Epithelial cell of proximal tubule (primary cell): ENCODE data around the gene OARD1. TPM values are rescaled to one million over a fixed set of nuclear protein-coding genes. Genes with fewer than 3 reads are reported as not detected.

Source experiments
- DNase-seq: peaks from one replicate; pipeline ENCODE4 v3.0.0-alpha.2; 2011; ENCODE audit warnings: low read depth
- H3K4me3 ChIP-seq: 2 replicates; pipeline ENCODE4 v1.5.1; 2011; ENCODE audit warnings: low read depth, mild to moderate bottlenecking, low read length
- CTCF ChIP-seq: conservative IDR thresholded peaks from 2 replicates; pipeline ENCODE4 v1.5.1; 2012; ENCODE audit warnings: low read depth, mild to moderate bottlenecking, low read length
- total RNA-seq: library from RNA; depleted of rRNA; stranded (reverse); fragments of >200 nt; gene quantifications from 2 replicates; pipeline ENCODE4 v1.2.3, GENCODE V29; 2015

OARD1 gene
- total RNA-seq, 1 donor from 2014 or later = 15.7 TPM

- peak overlapping the region; percentile 90 for H3K4me3 ChIP-seq
- TF ChIP-seq CTCF = no peak
- DNase-seq = no peak
These were observed 2.7 kb upstream of the OARD1 start for GRCh38 chr6:41074692-41075436.

GRCh38 chr6:41073968-41074691, 2.0 kb upstream of the OARD1 start:
- no peak for TF ChIP-seq CTCF
- peak overlapping the region; percentile 90 for H3K4me3 ChIP-seq
- no peak for DNase-seq

- DNase-seq = no peak
- H3K4me3 ChIP-seq = peak overlapping the region; percentile 90
- TF ChIP-seq CTCF = peak; percentile 29
These were observed 1.2 kb upstream of the OARD1 start for GRCh38 chr6:41073203-41073967.

- no peak for TF ChIP-seq CTCF
- no peak for DNase-seq
- peak within 1 kb of the TSS; percentile 90 for H3K4me3 ChIP-seq
These were observed 663 bp upstream of the OARD1 start, which contains the start of gene NFYA for GRCh38 chr6:41072836-41073202. Gene NFYA (plus strand): TSS chr6:41072974. CDS start chr6:41079090, 6,116 bp downstream.

GRCh38 chr6:41071501-41071922, 644 bp downstream of the OARD1 start:
- peak overlapping the region; percentile 90 for H3K4me3 ChIP-seq
- DNase-seq = no peak
- peak; percentile 18 for TF ChIP-seq CTCF

- peak; percentile 83 for TF ChIP-seq CTCF
- H3K4me3 ChIP-seq = no peak overlapping the region
- peak; percentile 54 for DNase-seq
These were observed 5.3 kb downstream of the OARD1 start for GRCh38 chr6:41066867-41067304.
